Measurements from ENCODE around the gene NYNRIN.
"Not testable (repeated sequence)": the region's sequence is repeated elsewhere in the genome, so short reads cannot be mapped to it uniquely, and the experiment has no call there.

NYNRIN gene

GRCh38 chr14:24366413-24366720 lies 32.4 kb upstream of the NYNRIN start:
- no peak for DNase-seq
- TF ChIP-seq POLR2A (IDR thresholded peaks at IDR 0.05; ENCODE audit: low read length) (no peak), GATA1 (IDR thresholded peaks at IDR 0.05; ENCODE audit: low read depth, low read length) (no peak)

GRCh38 chr14:24366721-24367513 lies 31.9 kb upstream of the NYNRIN start:
- peak; percentile 49 to 59 for DNase-seq
- TF ChIP-seq POLR2A (IDR thresholded peaks at IDR 0.05; ENCODE audit: low read length) (peak; percentile 34), GATA1 (IDR thresholded peaks at IDR 0.05; ENCODE audit: low read depth, low read length) (no peak)

- TF ChIP-seq POLR2A (IDR thresholded peaks at IDR 0.05; ENCODE audit: low read length) = no peak
- TF ChIP-seq GATA1 (IDR thresholded peaks at IDR 0.05; ENCODE audit: low read depth, low read length) = no peak
- DNase-seq = peak; percentile 26 to 27
These were observed 31.1 kb upstream of the NYNRIN start, which contains the start of gene NFATC4 for GRCh38 chr14:24367514-24368211. Gene NFATC4, plus strand, starts transcription at chr14:24368184. Its CDS starts 157 bp downstream, at chr14:24368341.

- TF ChIP-seq POLR2A (IDR thresholded peaks at IDR 0.05; ENCODE audit: low read length) (no peak), GATA1 (IDR thresholded peaks at IDR 0.05; ENCODE audit: low read depth, low read length) (no peak)
- no peak for DNase-seq
These were observed 30.6 kb upstream of the NYNRIN start for GRCh38 chr14:24368212-24368561.

- DNase-seq = peak in 1 of 2 experiments; percentile 45
- no peak for TF ChIP-seq POLR2A (IDR thresholded peaks at IDR 0.05; ENCODE audit: low read length)
- no peak for TF ChIP-seq GATA1 (IDR thresholded peaks at IDR 0.05; ENCODE audit: low read depth, low read length)
These were observed 30.1 kb upstream of the NYNRIN start for GRCh38 chr14:24368562-24369252.

- TF ChIP-seq GATA1 (IDR thresholded peaks at IDR 0.05; ENCODE audit: low read depth, low read length) (no peak), POLR2A (IDR thresholded peaks at IDR 0.05; ENCODE audit: low read length) (no peak)
- DNase-seq = no peak
These were observed 29.3 kb upstream of the NYNRIN start for GRCh38 chr14:24369463-24369862.

GRCh38 chr14:24369907-24370687 lies 28.7 kb upstream of the NYNRIN start:
- TF ChIP-seq POLR2A (IDR thresholded peaks at IDR 0.05; ENCODE audit: low read length) (no peak), GATA1 (IDR thresholded peaks at IDR 0.05; ENCODE audit: low read depth, low read length) (no peak)

GRCh38 chr14:24370748-24371147 lies 28.1 kb upstream of the NYNRIN start:
- DNase-seq = no peak
- TF ChIP-seq GATA1 (IDR thresholded peaks at IDR 0.05; ENCODE audit: low read depth, low read length) (no peak), POLR2A (IDR thresholded peaks at IDR 0.05; ENCODE audit: low read length) (no peak)

More at GRCh38 chr14:24369907-24370687, 28.7 kb upstream of the NYNRIN start:
- DNase-seq = no peak

- DNase-seq = not testable (repeated sequence)
These were observed 27.2 kb upstream of the NYNRIN start for GRCh38 chr14:24371605-24372004.

GRCh38 chr14:24372701-24373416 lies 25.9 kb upstream of the NYNRIN start:
- no peak for TF ChIP-seq POLR2A (IDR thresholded peaks at IDR 0.05; ENCODE audit: low read length)
- TF ChIP-seq GATA1 (IDR thresholded peaks at IDR 0.05; ENCODE audit: low read depth, low read length) = no peak
- DNase-seq = no peak

- TF ChIP-seq GATA1 (IDR thresholded peaks at IDR 0.05; ENCODE audit: low read depth, low read length) = no peak
- no peak for DNase-seq
These were observed 22.2 kb upstream of the NYNRIN start for GRCh38 chr14:24376448-24377070.

GRCh38 chr14:24377126-24377525 lies 21.7 kb upstream of the NYNRIN start:
- no peak for DNase-seq
- TF ChIP-seq GATA1 (IDR thresholded peaks at IDR 0.05; ENCODE audit: low read depth, low read length) = no peak
- TF ChIP-seq POLR2A (IDR thresholded peaks at IDR 0.05; ENCODE audit: low read length) = no peak

GRCh38 chr14:24377657-24378056 lies 21.1 kb upstream of the NYNRIN start:
- peak in 1 of 2 experiments; percentile 15 for DNase-seq
- no peak for TF ChIP-seq GATA1 (IDR thresholded peaks at IDR 0.05; ENCODE audit: low read depth, low read length)
- TF ChIP-seq POLR2A (IDR thresholded peaks at IDR 0.05; ENCODE audit: low read length) = no peak
